Measurements from ENCODE around the gene TEK. TPM values are rescaled to one million over a fixed set of nuclear protein-coding genes. Genes with fewer than 3 reads are reported as not detected.

Gene TEK
- polyA plus RNA-seq, 3 donors = not detected

DNA sequence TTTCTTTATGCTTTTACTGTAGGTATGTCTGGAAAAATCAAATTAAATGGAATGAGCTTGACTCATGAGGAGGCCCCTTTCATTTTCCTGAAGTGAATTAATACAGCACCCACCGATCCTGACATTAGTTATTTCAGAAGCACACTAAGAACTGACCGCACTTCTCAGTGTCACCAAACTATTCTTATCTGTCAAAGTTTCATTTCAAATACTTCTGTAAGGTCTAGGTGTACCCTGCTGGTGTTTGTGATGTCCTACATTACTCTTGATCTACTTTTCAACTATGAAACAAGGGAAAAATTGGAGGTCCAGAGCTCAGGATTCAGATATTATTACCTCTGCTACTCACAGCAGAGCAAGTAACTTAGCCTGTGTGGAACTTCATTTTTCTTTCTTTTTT is 1.8 kb upstream of the TEK start:
- H3K4me3 Mint-ChIP-seq = no peak overlapping the region
- H3K27me3 ChIP-seq (ENCODE audit: control insufficient read depth in 2 of 2, insufficient read depth in 2 of 2, low read length in 2 of 2) = no peaks in the 10 kb centered on the region
- H3K4me3 ChIP-seq (replicated peaks in 1 of 3; ENCODE audit: low read depth in 2 of 3, low read length in 3 of 3) = no peak overlapping the region
- no peaks in the 10 kb centered on the region for H3K79me2 ChIP-seq (ENCODE audit: insufficient read depth, low read length)
- no peak overlapping the region for H3K27ac Mint-ChIP-seq
- TF ChIP-seq, protein P1, sequence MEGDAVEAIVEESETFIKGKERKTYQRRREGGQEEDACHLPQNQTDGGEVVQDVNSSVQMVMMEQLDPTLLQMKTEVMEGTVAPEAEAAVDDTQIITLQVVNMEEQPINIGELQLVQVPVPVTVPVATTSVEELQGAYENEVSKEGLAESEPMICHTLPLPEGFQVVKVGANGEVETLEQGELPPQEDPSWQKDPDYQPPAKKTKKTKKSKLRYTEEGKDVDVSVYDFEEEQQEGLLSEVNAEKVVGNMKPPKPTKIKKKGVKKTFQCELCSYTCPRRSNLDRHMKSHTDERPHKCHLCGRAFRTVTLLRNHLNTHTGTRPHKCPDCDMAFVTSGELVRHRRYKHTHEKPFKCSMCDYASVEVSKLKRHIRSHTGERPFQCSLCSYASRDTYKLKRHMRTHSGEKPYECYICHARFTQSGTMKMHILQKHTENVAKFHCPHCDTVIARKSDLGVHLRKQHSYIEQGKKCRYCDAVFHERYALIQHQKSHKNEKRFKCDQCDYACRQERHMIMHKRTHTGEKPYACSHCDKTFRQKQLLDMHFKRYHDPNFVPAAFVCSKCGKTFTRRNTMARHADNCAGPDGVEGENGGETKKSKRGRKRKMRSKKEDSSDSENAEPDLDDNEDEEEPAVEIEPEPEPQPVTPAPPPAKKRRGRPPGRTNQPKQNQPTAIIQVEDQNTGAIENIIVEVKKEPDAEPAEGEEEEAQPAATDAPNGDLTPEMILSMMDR (IDR thresholded peaks at IDR 0.05) = no peak
- intact Hi-C loops (cut with micrococcal nuclease) = no loop called here
- DNase-seq = no peak
- no peak overlapping the region for H3K27ac ChIP-seq (ENCODE audit: low read depth in 1 of 2, low read length in 2 of 2)
- H3K9ac ChIP-seq (ENCODE audit: insufficient read depth, low read length, poor library complexity, severe bottlenecking) = no peak overlapping the region
- H2AFZ ChIP-seq (ENCODE audit: insufficient read depth, low read depth, low read length, poor library complexity, severe bottlenecking) = no peak overlapping the region
- H3K36me3 Mint-ChIP-seq = no peaks in the 10 kb centered on the region
- no peaks in the 10 kb centered on the region for H3K4me1 ChIP-seq (ENCODE audit: control insufficient read depth in 1 of 2, insufficient read depth in 2 of 2, low read length in 2 of 2)
- no peaks in the 10 kb centered on the region for H3K27me3 Mint-ChIP-seq (ENCODE audit: low read depth in 3 of 3)
- H4K20me1 ChIP-seq (ENCODE audit: insufficient read depth, low read length) = no peaks in the 10 kb centered on the region
- no peak overlapping the region for H3K4me2 ChIP-seq (replicated peaks; ENCODE audit: extremely low read depth, low read length, poor library complexity, severe bottlenecking)
- H3K4me1 Mint-ChIP-seq = peaks cover 1% of the 10 kb centered on the region
- H3K9me3 Mint-ChIP-seq = peaks cover 0 to 4% (median 0%) of the 10 kb centered on the region in 7 donors
- no peaks in the 10 kb centered on the region for H3K9me3 ChIP-seq (replicated peaks in 1 of 2; ENCODE audit: control insufficient read depth in 1 of 2, insufficient read depth in 1 of 2, low read length in 2 of 2)
- no peaks in the 10 kb centered on the region for H3K36me3 ChIP-seq (replicated peaks in 1 of 2; ENCODE audit: control insufficient read depth in 1 of 2, insufficient read depth in 2 of 2, low read length in 2 of 2)
- 100% methylated on average over 1 of the region's 2 CpGs for WGBS (ENCODE audit: insufficient coverage)

DNA sequence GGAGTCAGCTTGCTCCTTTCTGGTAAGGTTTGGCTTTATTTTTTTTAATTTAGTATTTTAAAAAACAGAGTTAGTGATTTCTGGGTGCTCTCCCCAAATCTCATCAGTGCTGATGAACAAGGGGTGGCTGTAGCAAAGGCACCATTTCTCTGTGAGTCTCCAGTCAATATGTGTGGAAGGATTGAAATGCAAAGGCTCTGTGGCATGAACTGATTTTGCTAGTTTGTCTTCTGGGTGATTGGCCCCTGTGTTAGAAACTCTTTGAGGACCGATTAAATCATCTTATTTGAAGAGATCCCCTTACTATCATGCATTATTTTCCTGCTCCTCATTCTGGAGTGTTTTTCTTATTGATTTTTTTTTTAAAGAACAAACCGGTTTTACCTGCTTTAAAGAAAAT is 596 bp downstream of the TEK start:
- intact Hi-C loops (cut with micrococcal nuclease) = no loop called here
- H3K9ac ChIP-seq (ENCODE audit: insufficient read depth, low read length, poor library complexity, severe bottlenecking) = no peak overlapping the region
- no peaks in the 10 kb centered on the region for H3K27me3 ChIP-seq (ENCODE audit: control insufficient read depth in 2 of 2, insufficient read depth in 2 of 2, low read length in 2 of 2)
- no peak overlapping the region for H3K4me3 ChIP-seq (replicated peaks in 1 of 3; ENCODE audit: low read depth in 2 of 3, low read length in 3 of 3)
- no peak overlapping the region for H2AFZ ChIP-seq (ENCODE audit: insufficient read depth, low read depth, low read length, poor library complexity, severe bottlenecking)
- no peak for DNase-seq
- H3K27me3 Mint-ChIP-seq (ENCODE audit: low read depth in 3 of 3) = no peaks in the 10 kb centered on the region
- peaks cover 1% of the 10 kb centered on the region for H3K4me1 Mint-ChIP-seq
- no peak overlapping the region for H3K27ac Mint-ChIP-seq
- WGBS (ENCODE audit: insufficient coverage) = no CpG with 5 or more reads among the region's 2 CpGs
- H3K9me3 ChIP-seq (replicated peaks in 1 of 2; ENCODE audit: control insufficient read depth in 1 of 2, insufficient read depth in 1 of 2, low read length in 2 of 2) = no peaks in the 10 kb centered on the region
- peaks cover 0 to 4% (median 0%) of the 10 kb centered on the region in 7 donors for H3K9me3 Mint-ChIP-seq
- TF ChIP-seq, protein P1 (IDR thresholded peaks at IDR 0.05) = no peak
- H3K4me1 ChIP-seq (ENCODE audit: control insufficient read depth in 1 of 2, insufficient read depth in 2 of 2, low read length in 2 of 2) = no peaks in the 10 kb centered on the region
- H3K27ac ChIP-seq (ENCODE audit: low read depth in 1 of 2, low read length in 2 of 2) = no peak overlapping the region
- H3K36me3 ChIP-seq (replicated peaks in 1 of 2; ENCODE audit: control insufficient read depth in 1 of 2, insufficient read depth in 2 of 2, low read length in 2 of 2) = no peaks in the 10 kb centered on the region
- H3K36me3 Mint-ChIP-seq = no peaks in the 10 kb centered on the region
- no peak overlapping the region for H3K4me2 ChIP-seq (replicated peaks; ENCODE audit: extremely low read depth, low read length, poor library complexity, severe bottlenecking)
- no peaks in the 10 kb centered on the region for H4K20me1 ChIP-seq (ENCODE audit: insufficient read depth, low read length)
- no peaks in the 10 kb centered on the region for H3K79me2 ChIP-seq (ENCODE audit: insufficient read depth, low read length)
- H3K4me3 Mint-ChIP-seq = no peak overlapping the region
